ENCODE data around the gene DHX35.

DNA sequence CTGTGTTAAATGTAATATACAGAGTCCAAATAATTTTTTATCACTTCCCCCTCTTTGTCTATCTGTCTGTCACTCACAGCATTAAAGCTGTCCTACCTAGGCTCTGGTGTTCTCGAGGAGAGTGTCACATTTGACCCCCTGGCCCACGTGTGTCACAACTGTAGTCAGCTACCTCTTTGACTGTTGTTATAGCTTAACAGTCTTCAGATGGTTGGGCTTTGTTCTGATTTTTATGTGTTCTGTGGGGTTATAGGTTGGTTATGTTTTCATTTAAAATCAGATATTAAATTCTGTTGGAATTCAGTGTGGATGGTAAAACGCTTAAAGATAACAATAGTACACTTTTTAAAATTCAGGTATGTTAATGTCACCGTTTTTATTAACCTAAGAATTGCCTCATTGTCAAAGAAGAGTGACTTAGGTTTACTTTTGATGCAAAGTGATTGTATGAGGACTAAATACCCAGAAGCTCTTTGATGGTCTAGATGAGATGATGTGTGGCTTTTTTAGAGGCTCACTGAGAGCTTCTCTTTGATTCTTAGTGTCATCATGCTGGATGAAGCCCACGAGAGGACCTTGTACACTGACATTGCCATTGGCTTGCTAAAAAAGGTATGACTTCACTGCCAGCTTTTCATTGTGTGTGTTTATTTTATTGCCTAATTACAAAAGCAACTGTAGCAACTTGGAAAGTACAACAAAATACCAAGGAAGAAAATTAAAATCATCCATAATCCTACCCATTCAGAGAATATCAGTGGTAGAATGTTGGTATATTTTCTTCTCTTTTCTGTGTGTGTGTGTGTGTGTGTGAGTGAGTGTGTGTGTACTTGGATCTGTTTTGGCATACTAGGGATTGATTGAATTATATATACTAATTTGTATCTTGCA lies 29.9 kb downstream of the DHX35 start:
- TF ChIP-seq RAD21 (IDR thresholded peaks at IDR 0.05; ENCODE audit: low read depth): no peak
- TF ChIP-seq, protein P1, sequence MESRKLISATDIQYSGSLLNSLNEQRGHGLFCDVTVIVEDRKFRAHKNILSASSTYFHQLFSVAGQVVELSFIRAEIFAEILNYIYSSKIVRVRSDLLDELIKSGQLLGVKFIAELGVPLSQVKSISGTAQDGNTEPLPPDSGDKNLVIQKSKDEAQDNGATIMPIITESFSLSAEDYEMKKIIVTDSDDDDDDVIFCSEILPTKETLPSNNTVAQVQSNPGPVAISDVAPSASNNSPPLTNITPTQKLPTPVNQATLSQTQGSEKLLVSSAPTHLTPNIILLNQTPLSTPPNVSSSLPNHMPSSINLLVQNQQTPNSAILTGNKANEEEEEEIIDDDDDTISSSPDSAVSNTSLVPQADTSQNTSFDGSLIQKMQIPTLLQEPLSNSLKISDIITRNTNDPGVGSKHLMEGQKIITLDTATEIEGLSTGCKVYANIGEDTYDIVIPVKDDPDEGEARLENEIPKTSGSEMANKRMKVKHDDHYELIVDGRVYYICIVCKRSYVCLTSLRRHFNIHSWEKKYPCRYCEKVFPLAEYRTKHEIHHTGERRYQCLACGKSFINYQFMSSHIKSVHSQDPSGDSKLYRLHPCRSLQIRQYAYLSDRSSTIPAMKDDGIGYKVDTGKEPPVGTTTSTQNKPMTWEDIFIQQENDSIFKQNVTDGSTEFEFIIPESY (IDR thresholded peaks at IDR 0.05; ENCODE audit: extremely low read depth, insufficient replicate concordance, low read length): no peak
- TF ChIP-seq, protein P2, sequence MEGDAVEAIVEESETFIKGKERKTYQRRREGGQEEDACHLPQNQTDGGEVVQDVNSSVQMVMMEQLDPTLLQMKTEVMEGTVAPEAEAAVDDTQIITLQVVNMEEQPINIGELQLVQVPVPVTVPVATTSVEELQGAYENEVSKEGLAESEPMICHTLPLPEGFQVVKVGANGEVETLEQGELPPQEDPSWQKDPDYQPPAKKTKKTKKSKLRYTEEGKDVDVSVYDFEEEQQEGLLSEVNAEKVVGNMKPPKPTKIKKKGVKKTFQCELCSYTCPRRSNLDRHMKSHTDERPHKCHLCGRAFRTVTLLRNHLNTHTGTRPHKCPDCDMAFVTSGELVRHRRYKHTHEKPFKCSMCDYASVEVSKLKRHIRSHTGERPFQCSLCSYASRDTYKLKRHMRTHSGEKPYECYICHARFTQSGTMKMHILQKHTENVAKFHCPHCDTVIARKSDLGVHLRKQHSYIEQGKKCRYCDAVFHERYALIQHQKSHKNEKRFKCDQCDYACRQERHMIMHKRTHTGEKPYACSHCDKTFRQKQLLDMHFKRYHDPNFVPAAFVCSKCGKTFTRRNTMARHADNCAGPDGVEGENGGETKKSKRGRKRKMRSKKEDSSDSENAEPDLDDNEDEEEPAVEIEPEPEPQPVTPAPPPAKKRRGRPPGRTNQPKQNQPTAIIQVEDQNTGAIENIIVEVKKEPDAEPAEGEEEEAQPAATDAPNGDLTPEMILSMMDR (IDR thresholded peaks at IDR 0.05 in 2 of 3, conservative IDR thresholded peaks at IDR 0.05 in 1 of 3; ENCODE audit: borderline replicate concordance in 1 of 3, insufficient read depth in 1 of 3, low read depth in 2 of 3, low read length in 2 of 3): no peak

Measured in HCT116 (cell line).